G401.6 (cell line): ENCODE results near the gene RUNX3.
"Not testable (repeated sequence)": the region's sequence is repeated elsewhere in the genome, so short reads cannot be mapped to it uniquely, and the experiment has no call there.

Experiments used
- FAIRE-seq: peaks from 2 replicates; lab custom pipeline; 2012; peaks lifted over from hg19 to GRCh38; lab: Jason Lieb, UNC

Gene RUNX3

GRCh38 chr1:24900486-24900849 is 29.6 kb downstream of the RUNX3 start:
- no peak for FAIRE-seq

- FAIRE-seq, result no peak
Measured at GRCh38 chr1:24899581-24900485, 30.2 kb downstream of the RUNX3 start.

GRCh38 chr1:24898909-24899439 is 31.1 kb downstream of the RUNX3 start:
- FAIRE-seq, result no peak

- no peak for FAIRE-seq
Measured at GRCh38 chr1:24898152-24898908, 31.7 kb downstream of the RUNX3 start.

DNA sequence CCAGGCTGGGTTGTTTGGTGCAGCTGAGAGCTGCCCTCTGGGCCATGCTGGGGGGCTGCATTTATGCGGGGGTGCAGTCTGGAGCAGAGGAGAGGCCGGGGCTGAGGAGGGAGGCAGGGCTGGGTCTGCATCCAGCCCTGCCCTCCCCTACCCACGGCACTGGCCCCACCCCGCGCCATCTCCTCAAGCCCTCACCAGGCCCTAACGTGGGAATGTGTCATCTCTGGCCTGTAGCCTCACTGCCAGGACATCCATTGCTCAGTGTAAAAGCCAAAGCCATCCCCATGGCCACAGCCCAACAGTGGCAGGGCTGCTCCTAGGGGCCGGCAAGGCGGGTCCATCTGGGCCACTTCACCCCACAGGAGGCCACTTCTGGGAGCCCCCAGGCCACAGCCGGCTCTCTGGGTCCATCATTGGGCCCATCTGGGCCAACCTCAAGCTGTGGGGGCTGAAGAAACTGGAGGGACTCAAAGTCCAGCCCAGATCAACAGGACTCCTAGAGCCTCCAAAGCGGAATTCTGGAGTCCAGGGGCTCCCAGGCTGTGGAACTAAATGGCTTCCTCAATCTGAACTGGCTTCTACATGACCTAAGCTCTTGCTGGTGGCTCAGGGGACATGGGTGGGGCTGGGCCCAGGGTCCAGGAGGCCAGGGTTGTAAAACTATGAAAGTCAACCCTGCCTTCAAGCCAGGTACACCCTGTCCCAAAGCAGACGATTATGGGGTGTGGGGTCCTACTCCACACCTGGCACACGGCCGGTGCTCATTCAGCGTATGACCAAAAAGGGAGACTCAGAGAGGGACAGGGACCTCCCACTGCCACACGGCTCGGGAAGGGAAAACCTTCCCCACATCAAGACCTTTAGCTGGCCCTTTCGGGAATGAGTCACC is 32.6 kb downstream of the RUNX3 start:
- no peak for FAIRE-seq

DNA sequence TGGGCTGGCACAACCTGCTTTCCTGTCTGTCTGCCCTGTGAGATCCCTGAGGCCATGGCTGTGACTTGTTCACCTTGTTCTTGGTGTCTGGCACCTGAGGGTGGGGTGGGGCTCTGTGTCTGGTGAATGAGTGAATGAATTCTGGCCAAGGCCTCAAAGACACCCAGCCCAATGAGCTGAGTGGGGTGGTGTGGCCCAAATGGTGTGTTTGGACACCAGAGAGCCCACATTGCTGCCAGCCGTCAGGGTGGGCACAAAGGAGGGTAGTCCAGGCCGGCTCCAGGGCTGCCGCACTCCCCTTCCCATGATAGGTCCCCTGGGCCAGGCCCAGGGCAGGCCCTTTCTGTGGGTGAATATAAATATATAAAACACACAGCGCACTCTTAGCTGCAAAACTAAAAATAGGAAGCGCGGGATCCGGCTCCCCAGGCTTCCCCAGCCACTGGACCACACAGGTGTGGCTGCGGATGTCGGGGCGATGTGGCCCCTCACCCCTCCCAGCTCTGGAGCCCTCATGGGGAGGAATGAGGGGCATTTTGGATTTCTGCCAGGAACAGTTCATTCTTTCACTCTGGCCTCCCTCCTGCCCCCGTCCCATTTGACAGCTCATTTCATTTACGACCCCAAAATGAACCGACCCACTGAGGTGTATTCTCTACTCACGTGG is 33.3 kb downstream of the RUNX3 start:
- no peak for FAIRE-seq

- FAIRE-seq, result no peak
Measured at GRCh38 chr1:24896176-24896575, 33.9 kb downstream of the RUNX3 start.

DNA sequence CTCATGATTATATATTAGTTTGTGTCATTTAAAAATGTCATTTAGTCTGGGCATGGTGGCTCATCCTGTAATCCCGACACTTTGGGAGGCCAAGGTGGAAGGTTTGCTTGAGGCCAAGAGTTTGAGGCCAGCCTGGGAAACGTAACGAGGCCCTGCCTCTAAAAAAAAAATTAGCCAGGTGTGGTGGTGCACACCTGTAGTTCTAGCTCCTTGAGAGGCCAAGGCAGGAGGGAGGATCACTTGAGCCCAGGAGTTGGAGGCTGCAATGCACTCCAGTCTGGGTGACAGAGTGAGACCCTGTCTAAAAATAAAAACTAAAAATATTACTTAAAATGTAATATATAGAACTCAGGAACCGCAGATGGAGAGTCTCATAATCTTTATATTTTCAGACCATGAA is 34.6 kb downstream of the RUNX3 start:
- no peak for FAIRE-seq

GRCh38 chr1:24894002-24894401 is 36.1 kb downstream of the RUNX3 start:
- no peak for FAIRE-seq

DNA sequence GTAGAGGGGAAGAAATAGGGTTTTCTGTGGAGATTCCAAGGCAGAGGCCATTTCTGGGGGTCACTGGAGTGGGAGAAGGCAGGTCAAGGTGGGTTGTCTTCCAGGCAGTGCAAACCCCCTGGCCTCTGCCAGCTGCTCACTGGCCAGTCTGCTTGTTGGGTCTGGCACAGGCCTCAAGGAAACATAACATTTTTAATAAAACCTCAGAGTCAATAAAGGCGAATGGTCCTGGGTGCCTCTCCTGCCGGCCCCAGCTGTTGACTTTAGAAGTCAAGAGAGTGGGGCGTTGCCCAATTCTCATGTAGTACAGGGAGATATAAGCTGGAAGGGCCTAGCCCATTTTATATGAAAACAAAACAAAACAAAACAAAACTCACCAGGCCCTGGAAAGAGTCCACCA is 36.6 kb downstream of the RUNX3 start:
- FAIRE-seq, result no peak

- no peak for FAIRE-seq
Measured at GRCh38 chr1:24892188-24893153, 37.6 kb downstream of the RUNX3 start.

GRCh38 chr1:24891367-24891766 is 38.7 kb downstream of the RUNX3 start:
- not testable (repeated sequence) for FAIRE-seq

DNA sequence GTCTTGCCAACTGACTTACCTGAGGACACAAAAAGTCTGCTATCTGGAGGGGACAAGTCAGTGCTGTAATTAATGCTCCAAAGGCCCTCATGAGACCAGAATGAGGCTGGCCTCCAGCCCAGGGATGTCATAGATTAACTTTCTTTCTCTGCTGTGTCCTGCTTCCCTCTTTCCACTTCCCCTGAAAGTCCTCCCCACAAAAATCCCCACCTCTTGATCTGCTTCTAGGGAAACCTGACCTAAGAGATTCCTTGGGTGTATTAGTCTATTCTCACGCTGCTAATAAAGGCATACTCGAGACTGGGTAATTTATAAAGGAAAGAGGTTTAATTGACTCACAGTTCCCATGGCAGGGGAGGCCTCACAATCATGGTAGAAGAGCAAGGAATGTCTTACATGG is 39.2 kb downstream of the RUNX3 start:
- no peak for FAIRE-seq

- no peak for FAIRE-seq
Measured at GRCh38 chr1:24888971-24889676, 41.0 kb downstream of the RUNX3 start.

GRCh38 chr1:24888061-24888970 is 41.8 kb downstream of the RUNX3 start:
- FAIRE-seq, result no peak

GRCh38 chr1:24886241-24886640 is 43.8 kb downstream of the RUNX3 start:
- FAIRE-seq, result no peak

- no peak for FAIRE-seq
Measured at GRCh38 chr1:24884751-24885150, 45.3 kb downstream of the RUNX3 start.

DNA sequence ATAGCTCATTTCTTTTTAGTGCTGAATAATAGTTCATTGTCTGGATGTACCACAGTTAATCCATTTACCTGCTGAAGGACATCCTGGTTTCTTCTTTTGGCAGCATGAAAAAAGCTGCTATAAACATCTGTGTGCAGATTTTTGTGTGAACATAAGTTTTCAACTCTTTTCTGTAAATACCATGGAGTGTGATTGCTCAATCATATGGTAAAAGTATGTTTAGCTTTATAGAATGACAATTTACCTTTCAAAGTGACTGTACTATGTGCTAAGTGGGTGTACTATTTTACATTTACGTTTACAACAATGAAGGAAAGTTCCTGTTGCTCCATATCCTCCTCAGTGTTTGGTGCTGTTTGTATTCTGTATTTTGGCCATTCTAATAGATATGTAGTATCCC is 49.0 kb downstream of the RUNX3 start:
- no peak for FAIRE-seq
